ENCODE results near the gene XK. TPM values are rescaled to one million over a fixed set of nuclear protein-coding genes. Genes with fewer than 3 reads are reported as not detected.

XK gene
- total and polyA plus RNA-seq, 2 experiments from 2014 or later = 0.29 to 1.5 TPM

DNA sequence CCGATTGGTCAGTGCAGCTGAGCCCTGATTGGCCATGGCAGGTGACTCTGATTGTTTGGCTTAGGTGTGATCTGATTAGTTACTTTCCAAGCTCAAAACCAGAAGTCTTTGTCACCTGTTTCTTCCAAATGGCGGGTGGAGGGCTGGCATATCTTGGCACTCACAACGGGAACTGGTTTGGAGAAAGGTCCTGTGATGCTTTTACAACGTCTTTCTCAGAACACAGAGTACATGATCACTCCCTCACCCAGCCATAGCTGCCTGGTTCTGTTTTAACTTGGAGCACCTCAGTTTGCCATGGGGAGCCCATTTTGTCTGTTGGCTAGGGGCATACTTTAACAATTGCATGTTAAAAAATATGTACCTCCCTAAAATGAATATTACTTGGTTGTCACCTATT, 13.0 kb upstream of the XK start:
- Histone ChIP-seq H3K4me1 (ENCODE audit: insufficient read depth) (no peaks in the 10 kb centered on the region), H3K27ac (ENCODE audit: low read depth) (no peak overlapping the region), H3F3A (replicated peaks; ENCODE audit: low read depth) (no peaks in the 10 kb centered on the region), H3K4me3 (no peak overlapping the region), H3K27me3 (ENCODE audit: insufficient read depth) (no peaks in the 10 kb centered on the region), H3K9me2 (ENCODE audit: insufficient read depth) (no peaks in the 10 kb centered on the region), H3K4me2 (no peak overlapping the region), H2AFZ (no peak overlapping the region), H4K20me1 (replicated peaks; ENCODE audit: insufficient read depth) (no peaks in the 10 kb centered on the region), H3K36me3 (ENCODE audit: insufficient read depth) (no peaks in the 10 kb centered on the region), H3K79me2 (replicated peaks; ENCODE audit: insufficient read depth) (no peaks in the 10 kb centered on the region)
- Mint-ChIP-seq H3K4me1 (no peaks in the 10 kb centered on the region), H3K9me3 (no peaks in the 10 kb centered on the region), H3K27me3 (ENCODE audit: insufficient read depth, low read depth, poor library complexity) (no peaks in the 10 kb centered on the region), H3K36me3 (ENCODE audit: low read depth) (no peaks in the 10 kb centered on the region), H3K27ac (no peak overlapping the region), H3K4me3 (no peak overlapping the region)
- no peak for TF ChIP-seq NANOG (IDR thresholded peaks at IDR 0.05; ENCODE audit: borderline replicate concordance)
- TF ChIP-seq ZNF331 (CRISPR knock-in tag; IDR thresholded peaks at IDR 0.05; ENCODE audit: low read depth) = no peak
- no peak for TF ChIP-seq ZNF114 (CRISPR knock-in tag; IDR thresholded peaks at IDR 0.05)
- no peak for TF ChIP-seq CREB1 (CRISPR knock-in tag; IDR thresholded peaks at IDR 0.05; ENCODE audit: low read depth)
- TF ChIP-seq, protein P1, sequence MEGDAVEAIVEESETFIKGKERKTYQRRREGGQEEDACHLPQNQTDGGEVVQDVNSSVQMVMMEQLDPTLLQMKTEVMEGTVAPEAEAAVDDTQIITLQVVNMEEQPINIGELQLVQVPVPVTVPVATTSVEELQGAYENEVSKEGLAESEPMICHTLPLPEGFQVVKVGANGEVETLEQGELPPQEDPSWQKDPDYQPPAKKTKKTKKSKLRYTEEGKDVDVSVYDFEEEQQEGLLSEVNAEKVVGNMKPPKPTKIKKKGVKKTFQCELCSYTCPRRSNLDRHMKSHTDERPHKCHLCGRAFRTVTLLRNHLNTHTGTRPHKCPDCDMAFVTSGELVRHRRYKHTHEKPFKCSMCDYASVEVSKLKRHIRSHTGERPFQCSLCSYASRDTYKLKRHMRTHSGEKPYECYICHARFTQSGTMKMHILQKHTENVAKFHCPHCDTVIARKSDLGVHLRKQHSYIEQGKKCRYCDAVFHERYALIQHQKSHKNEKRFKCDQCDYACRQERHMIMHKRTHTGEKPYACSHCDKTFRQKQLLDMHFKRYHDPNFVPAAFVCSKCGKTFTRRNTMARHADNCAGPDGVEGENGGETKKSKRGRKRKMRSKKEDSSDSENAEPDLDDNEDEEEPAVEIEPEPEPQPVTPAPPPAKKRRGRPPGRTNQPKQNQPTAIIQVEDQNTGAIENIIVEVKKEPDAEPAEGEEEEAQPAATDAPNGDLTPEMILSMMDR (conservative IDR thresholded peaks at IDR 0.05; ENCODE audit: low read depth in 2 of 2) = no peak
- ATAC-seq (no peak), DNase-seq (ENCODE audit: low spot score) (no peak)

DNA sequence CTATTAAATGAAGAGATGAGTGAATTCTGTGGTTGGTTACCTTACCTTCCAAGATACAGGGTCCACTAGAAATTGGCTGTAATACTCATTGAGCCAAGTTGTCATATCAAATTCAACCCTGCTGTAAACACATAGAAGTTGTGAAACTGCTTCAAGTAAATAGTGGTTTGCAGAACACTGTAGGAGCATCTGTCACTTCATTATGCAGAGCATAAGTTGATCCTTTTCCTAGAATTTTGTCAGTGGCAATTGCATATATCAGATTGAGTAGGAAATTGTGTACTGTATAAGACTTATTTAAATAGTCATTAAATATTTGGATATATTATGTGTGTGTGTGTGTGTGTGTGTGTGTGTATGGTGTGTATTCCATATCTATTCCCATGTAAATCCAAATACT, 8.8 kb upstream of the XK start:
- no peaks in the 10 kb centered on the region for H3K27me3 ChIP-seq (ENCODE audit: insufficient read depth)
- Mint-ChIP-seq H3K4me3 (no peak overlapping the region), H3K27me3 (ENCODE audit: insufficient read depth, low read depth, poor library complexity) (peaks cover 2% of the 10 kb centered on the region), H3K4me1 (no peaks in the 10 kb centered on the region), H3K36me3 (ENCODE audit: low read depth) (no peaks in the 10 kb centered on the region), H3K27ac (no peak overlapping the region), H3K9me3 (no peaks in the 10 kb centered on the region)
- no peak overlapping the region for H3K27ac ChIP-seq (ENCODE audit: low read depth)
- H3K79me2 ChIP-seq (replicated peaks; ENCODE audit: insufficient read depth) = no peaks in the 10 kb centered on the region
- H3K4me1 ChIP-seq (ENCODE audit: insufficient read depth) = no peaks in the 10 kb centered on the region
- H3F3A ChIP-seq (replicated peaks; ENCODE audit: low read depth) = no peaks in the 10 kb centered on the region
- no peaks in the 10 kb centered on the region for H3K9me2 ChIP-seq (ENCODE audit: insufficient read depth)
- DNase-seq (ENCODE audit: low spot score) (no peak), ATAC-seq (no peak)
- H4K20me1 ChIP-seq (replicated peaks; ENCODE audit: insufficient read depth) = no peaks in the 10 kb centered on the region
- H3K36me3 ChIP-seq (ENCODE audit: insufficient read depth) = no peaks in the 10 kb centered on the region
- H2AFZ ChIP-seq = no peak overlapping the region
- H3K4me3 ChIP-seq = no peak overlapping the region
- no peak overlapping the region for H3K4me2 ChIP-seq
- TF ChIP-seq CREB1 (CRISPR knock-in tag; IDR thresholded peaks at IDR 0.05; ENCODE audit: low read depth) (no peak), EZH2 (IDR thresholded peaks at IDR 0.05; ENCODE audit: low read depth, unreplicated experiment) (no peak), EZH2phosphoT487 (IDR thresholded peaks at IDR 0.05; ENCODE audit: unreplicated experiment) (no peak), NANOG (IDR thresholded peaks at IDR 0.05; ENCODE audit: borderline replicate concordance) (no peak)
- TF ChIP-seq, protein P2, sequence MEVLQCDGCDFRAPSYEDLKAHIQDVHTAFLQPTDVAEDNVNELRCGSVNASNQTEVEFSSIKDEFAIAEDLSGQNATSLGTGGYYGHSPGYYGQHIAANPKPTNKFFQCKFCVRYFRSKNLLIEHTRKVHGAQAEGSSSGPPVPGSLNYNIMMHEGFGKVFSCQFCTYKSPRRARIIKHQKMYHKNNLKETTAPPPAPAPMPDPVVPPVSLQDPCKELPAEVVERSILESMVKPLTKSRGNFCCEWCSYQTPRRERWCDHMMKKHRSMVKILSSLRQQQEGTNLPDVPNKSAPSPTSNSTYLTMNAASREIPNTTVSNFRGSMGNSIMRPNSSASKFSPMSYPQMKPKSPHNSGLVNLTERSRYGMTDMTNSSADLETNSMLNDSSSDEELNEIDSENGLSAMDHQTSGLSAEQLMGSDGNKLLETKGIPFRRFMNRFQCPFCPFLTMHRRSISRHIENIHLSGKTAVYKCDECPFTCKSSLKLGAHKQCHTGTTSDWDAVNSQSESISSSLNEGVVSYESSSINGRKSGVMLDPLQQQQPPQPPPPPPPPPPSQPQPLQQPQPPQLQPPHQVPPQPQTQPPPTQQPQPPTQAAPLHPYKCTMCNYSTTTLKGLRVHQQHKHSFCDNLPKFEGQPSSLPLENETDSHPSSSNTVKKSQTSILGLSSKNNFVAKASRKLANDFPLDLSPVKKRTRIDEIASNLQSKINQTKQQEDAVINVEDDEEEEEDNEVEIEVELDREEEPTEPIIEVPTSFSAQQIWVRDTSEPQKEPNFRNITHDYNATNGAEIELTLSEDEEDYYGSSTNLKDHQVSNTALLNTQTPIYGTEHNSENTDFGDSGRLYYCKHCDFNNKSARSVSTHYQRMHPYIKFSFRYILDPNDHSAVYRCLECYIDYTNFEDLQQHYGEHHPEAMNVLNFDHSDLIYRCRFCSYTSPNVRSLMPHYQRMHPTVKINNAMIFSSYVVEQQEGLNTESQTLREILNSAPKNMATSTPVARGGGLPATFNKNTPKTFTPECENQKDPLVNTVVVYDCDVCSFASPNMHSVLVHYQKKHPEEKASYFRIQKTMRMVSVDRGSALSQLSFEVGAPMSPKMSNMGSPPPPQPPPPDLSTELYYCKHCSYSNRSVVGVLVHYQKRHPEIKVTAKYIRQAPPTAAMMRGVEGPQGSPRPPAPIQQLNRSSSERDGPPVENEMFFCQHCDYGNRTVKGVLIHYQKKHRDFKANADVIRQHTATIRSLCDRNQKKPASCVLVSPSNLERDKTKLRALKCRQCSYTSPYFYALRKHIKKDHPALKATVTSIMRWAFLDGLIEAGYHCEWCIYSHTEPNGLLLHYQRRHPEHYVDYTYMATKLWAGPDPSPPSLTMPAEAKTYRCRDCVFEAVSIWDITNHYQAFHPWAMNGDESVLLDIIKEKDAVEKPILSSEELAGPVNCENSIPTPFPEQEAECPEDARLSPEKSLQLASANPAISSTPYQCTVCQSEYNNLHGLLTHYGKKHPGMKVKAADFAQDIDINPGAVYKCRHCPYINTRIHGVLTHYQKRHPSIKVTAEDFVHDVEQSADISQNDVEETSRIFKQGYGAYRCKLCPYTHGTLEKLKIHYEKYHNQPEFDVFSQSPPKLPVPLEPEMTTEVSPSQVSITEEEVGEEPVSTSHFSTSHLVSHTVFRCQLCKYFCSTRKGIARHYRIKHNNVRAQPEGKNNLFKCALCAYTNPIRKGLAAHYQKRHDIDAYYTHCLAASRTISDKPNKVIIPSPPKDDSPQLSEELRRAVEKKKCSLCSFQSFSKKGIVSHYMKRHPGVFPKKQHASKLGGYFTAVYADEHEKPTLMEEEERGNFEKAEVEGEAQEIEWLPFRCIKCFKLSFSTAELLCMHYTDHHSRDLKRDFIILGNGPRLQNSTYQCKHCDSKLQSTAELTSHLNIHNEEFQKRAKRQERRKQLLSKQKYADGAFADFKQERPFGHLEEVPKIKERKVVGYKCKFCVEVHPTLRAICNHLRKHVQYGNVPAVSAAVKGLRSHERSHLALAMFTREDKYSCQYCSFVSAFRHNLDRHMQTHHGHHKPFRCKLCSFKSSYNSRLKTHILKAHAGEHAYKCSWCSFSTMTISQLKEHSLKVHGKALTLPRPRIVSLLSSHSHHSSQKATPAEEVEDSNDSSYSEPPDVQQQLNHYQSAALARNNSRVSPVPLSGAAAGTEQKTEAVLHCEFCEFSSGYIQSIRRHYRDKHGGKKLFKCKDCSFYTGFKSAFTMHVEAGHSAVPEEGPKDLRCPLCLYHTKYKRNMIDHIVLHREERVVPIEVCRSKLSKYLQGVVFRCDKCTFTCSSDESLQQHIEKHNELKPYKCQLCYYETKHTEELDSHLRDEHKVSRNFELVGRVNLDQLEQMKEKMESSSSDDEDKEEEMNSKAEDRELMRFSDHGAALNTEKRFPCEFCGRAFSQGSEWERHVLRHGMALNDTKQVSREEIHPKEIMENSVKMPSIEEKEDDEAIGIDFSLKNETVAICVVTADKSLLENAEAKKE (CRISPR knock-in tag; IDR thresholded peaks at IDR 0.05) = no peak
- TF ChIP-seq, protein P1 (conservative IDR thresholded peaks at IDR 0.05; ENCODE audit: low read depth in 2 of 2) = no peak
- TF ChIP-seq, protein P3, sequence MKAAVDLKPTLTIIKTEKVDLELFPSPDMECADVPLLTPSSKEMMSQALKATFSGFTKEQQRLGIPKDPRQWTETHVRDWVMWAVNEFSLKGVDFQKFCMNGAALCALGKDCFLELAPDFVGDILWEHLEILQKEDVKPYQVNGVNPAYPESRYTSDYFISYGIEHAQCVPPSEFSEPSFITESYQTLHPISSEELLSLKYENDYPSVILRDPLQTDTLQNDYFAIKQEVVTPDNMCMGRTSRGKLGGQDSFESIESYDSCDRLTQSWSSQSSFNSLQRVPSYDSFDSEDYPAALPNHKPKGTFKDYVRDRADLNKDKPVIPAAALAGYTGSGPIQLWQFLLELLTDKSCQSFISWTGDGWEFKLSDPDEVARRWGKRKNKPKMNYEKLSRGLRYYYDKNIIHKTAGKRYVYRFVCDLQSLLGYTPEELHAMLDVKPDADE (IDR thresholded peaks at IDR 0.05) = no peak

Measured in GM23338 (cell line).